Neural cell (in vitro differentiated cells): ENCODE measurements around the gene PLEKHS1. TPM values are rescaled to one million over a fixed set of nuclear protein-coding genes. Genes with fewer than 3 reads are reported as not detected.

Experiments
- H2AFZ ChIP-seq: fragments of 200-600, 300-800 bp; sonication (generic), shearing (Covaris generic); 2 replicates; pipeline ENCODE4 v1.6.0; 2014; ENCODE audit warnings: low read depth, mild to moderate bottlenecking, antibody characterized with exemption, low read length, moderate library complexity
- H3F3A ChIP-seq: fragments of 200-600 bp; shearing (Covaris generic); 2 replicates; pipeline ENCODE4 v1.6.1; 2016; ENCODE audit warnings: mild to moderate bottlenecking, moderate library complexity, mixed read lengths, antibody characterized with exemption, low read length; ENCODE audit not compliant: insufficient read depth, poor library complexity, severe bottlenecking
- H3K27ac ChIP-seq: fragments of 200-600, 300-800 bp; sonication (generic), shearing (Covaris generic); 2 replicates; pipeline ENCODE4 v1.5.1; 2014; ENCODE audit warnings: mild to moderate bottlenecking, low read length, moderate library complexity
- H3K27me3 ChIP-seq: fragments of 300-800, 200-600 bp; sonication (generic), shearing (Covaris generic); 2 replicates; pipeline ENCODE4 v1.6.0; 2014; ENCODE audit warnings: mild to moderate bottlenecking, low read depth, low read length, moderate library complexity; ENCODE audit not compliant: insufficient read depth
- H3K36me3 ChIP-seq: fragments of 300-800, 200-600 bp; sonication (generic), shearing (Covaris generic); 2 replicates; pipeline ENCODE4 v1.5.1; 2014; ENCODE audit warnings: mild to moderate bottlenecking, antibody characterized with exemption, low read length, moderate library complexity; ENCODE audit not compliant: insufficient read depth
- H3K4me2 ChIP-seq: fragments of 300-800, 200-600 bp; sonication (generic), shearing (Covaris generic); 2 replicates; pipeline ENCODE4 v1.6.0; 2014; ENCODE audit warnings: mild to moderate bottlenecking, low read length
- H3K4me3 ChIP-seq: fragments of 300-800, 200-600 bp; sonication (generic), shearing (Covaris generic); 2 replicates; pipeline ENCODE4 v1.5.1; 2014; ENCODE audit warnings: mild to moderate bottlenecking, low read length, moderate library complexity
- H3K79me2 ChIP-seq: fragments of 200-600 bp; shearing (Covaris generic); replicated peaks from 2 replicates; pipeline ENCODE4 v1.6.0; 2014; ENCODE audit warnings: mild to moderate bottlenecking, low read length, moderate library complexity; ENCODE audit not compliant: insufficient read depth
- H3K9ac ChIP-seq: fragments of 300-800, 200-600 bp; sonication (generic), shearing (Covaris generic); 2 replicates; pipeline ENCODE4 v1.6.1; 2016; ENCODE audit warnings: mild to moderate bottlenecking, low read length, mixed read lengths
- H3K9me2 ChIP-seq: fragments of 200-600 bp; shearing (Covaris generic); 2 replicates; pipeline ENCODE4 v1.6.1; 2016; ENCODE audit warnings: mild to moderate bottlenecking, low read length, mixed read lengths; ENCODE audit not compliant: insufficient read depth
- H3K9me3 ChIP-seq: fragments of 200-600, 300-800 bp; sonication (generic), shearing (Covaris generic); 2 replicates; pipeline ENCODE4 v1.6.1; 2016; ENCODE audit warnings: mild to moderate bottlenecking, mixed run types, low read length, moderate library complexity, mixed read lengths
- H4K20me1 ChIP-seq: fragments of 200-600 bp; shearing (Covaris generic); 2 replicates; pipeline ENCODE4 v1.6.1; 2016; ENCODE audit warnings: mild to moderate bottlenecking, mixed run types; ENCODE audit not compliant: insufficient read depth
- CTCF ChIP-seq: fragments of 450-650 bp; IDR thresholded peaks from 2 replicates; pipeline ENCODE4 v1.5.1; 2014; ENCODE audit warnings: antibody characterized with exemption, mild to moderate bottlenecking, moderate library complexity; ENCODE audit not compliant: poor library complexity, severe bottlenecking
- EP300 ChIP-seq: fragments of 450-650 bp; conservative IDR thresholded peaks from 2 replicates; pipeline ENCODE4 v1.6.1; 2014; ENCODE audit warnings: antibody characterized with exemption, mild to moderate bottlenecking, moderate library complexity; ENCODE audit not compliant: poor library complexity, severe bottlenecking
- EZH2 ChIP-seq: fragments of 200-600, 300-800 bp; shearing (Covaris generic), sonication (generic); IDR thresholded peaks from 2 replicates; pipeline ENCODE4 v1.6.1; 2014; ENCODE audit warnings: antibody characterized with exemption, low read length, borderline replicate concordance, mild to moderate bottlenecking; ENCODE audit not compliant: insufficient read depth, poor library complexity, severe bottlenecking
- MXI1 ChIP-seq: fragments of 450-650 bp; conservative IDR thresholded peaks from 2 replicates; pipeline ENCODE4 v1.6.1; 2014; ENCODE audit warnings: antibody characterized with exemption, mild to moderate bottlenecking; ENCODE audit not compliant: poor library complexity, severe bottlenecking
- POLR2AphosphoS5 ChIP-seq: IDR thresholded peaks from 2 replicates; pipeline ENCODE4 v1.6.1; 2012
- RAD21 ChIP-seq: fragments of 450-650 bp; conservative IDR thresholded peaks from 2 replicates; pipeline ENCODE4 v1.6.1; 2014; ENCODE audit warnings: antibody characterized with exemption, mild to moderate bottlenecking, moderate library complexity
- REST ChIP-seq: IDR thresholded peaks from 2 replicates; pipeline ENCODE4 v1.6.1; 2012; ENCODE audit warnings: borderline replicate concordance
- SMC3 ChIP-seq: fragments of 450-650 bp; conservative IDR thresholded peaks from 2 replicates; pipeline ENCODE4 v1.6.1; 2014; ENCODE audit warnings: antibody characterized with exemption, mild to moderate bottlenecking, moderate library complexity; ENCODE audit not compliant: poor library complexity
- TAF1 ChIP-seq: IDR thresholded peaks from 2 replicates; pipeline ENCODE4 v1.6.1; 2012; ENCODE audit warnings: low read depth
- polyA plus RNA-seq: library from polyadenylated mRNA; depleted of rRNA; stranded (reverse); fragments of >200 nt; gene quantifications from 2 replicates; pipeline ENCODE4 v1.2.3, GENCODE V29; 2014

Gene PLEKHS1
- polyA plus RNA-seq, 1 donor from 2014 or later: not detected

GRCh38 chr10:113765910-113766309 lies 14.4 kb downstream of the PLEKHS1 start:
- H3K9me2 ChIP-seq: no peaks in the 10 kb centered on the region
- TF ChIP-seq TAF1 (no peak), EP300 (no peak), REST (no peak), POLR2AphosphoS5 (no peak), RAD21 (no peak), MXI1 (no peak), SMC3 (no peak), EZH2 (no peak), CTCF (no peak)
- H3K79me2 ChIP-seq: no peaks in the 10 kb centered on the region
- no peaks in the 10 kb centered on the region for H3K27me3 ChIP-seq
- no peak overlapping the region for H3K9ac ChIP-seq
- H3K4me3 ChIP-seq: no peak overlapping the region
- H3F3A ChIP-seq: no peaks in the 10 kb centered on the region
- no peak overlapping the region for H2AFZ ChIP-seq
- no peak overlapping the region for H3K27ac ChIP-seq
- no peaks in the 10 kb centered on the region for H4K20me1 ChIP-seq
- H3K36me3 ChIP-seq: no peaks in the 10 kb centered on the region
- no peak overlapping the region for H3K4me2 ChIP-seq
- H3K9me3 ChIP-seq: no peaks in the 10 kb centered on the region

GRCh38 chr10:113767222-113767621 lies 15.7 kb downstream of the PLEKHS1 start:
- H3K4me3 ChIP-seq: no peak overlapping the region
- no peak overlapping the region for H2AFZ ChIP-seq
- TF ChIP-seq TAF1: no peak
- TF ChIP-seq EP300: no peak
- TF ChIP-seq CTCF: no peak
- TF ChIP-seq RAD21: no peak
- TF ChIP-seq SMC3: no peak
- TF ChIP-seq POLR2AphosphoS5: no peak
- no peak for TF ChIP-seq MXI1
- TF ChIP-seq EZH2: no peak
- TF ChIP-seq REST: no peak
- H3K9me2 ChIP-seq: no peaks in the 10 kb centered on the region
- H4K20me1 ChIP-seq: no peaks in the 10 kb centered on the region
- H3K79me2 ChIP-seq: no peaks in the 10 kb centered on the region
- H3K9ac ChIP-seq: no peak overlapping the region
- H3K36me3 ChIP-seq: no peaks in the 10 kb centered on the region
- H3K9me3 ChIP-seq: no peaks in the 10 kb centered on the region
- H3K27me3 ChIP-seq: no peaks in the 10 kb centered on the region
- H3K4me2 ChIP-seq: no peak overlapping the region
- H3K27ac ChIP-seq: no peak overlapping the region
- no peaks in the 10 kb centered on the region for H3F3A ChIP-seq
